ENCODE measurements around the gene MVB12B.

Gene MVB12B

DNA sequence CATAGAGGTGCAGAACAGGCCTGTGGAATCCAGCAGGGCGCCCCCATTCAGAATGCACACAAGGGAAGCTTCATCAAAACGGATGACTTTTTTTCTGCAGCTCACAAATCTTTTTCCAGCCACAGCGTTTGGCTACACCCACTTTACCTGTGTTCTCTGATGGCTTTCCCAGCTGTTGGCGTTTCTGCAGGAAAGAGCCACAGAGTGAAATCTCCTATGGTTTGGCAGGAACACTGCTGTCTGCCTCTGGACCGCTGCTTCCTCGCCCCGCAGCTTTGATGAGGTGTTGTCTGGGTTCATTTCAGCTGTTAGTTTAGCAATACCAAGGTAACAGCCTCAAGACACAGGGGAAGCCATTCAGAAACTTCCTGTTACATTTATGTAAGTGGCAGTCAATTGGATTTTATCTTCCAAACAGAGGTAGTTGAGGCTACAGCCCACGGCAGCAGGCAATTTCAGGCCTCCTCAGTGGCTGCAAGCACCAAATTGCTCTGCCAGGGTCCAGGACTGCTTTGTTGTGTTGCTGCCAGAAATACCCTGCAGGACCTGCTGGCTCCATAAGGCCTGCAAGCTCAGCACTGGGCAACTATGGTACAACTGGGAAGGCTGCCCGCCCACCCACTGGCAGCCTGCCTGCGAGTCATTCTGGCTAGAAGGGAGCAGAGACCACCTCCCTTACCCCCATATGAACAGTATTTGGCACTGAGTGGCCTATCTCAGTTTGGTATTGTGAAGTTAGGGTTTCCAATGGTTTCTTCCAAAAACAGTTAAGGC is 96.7 kb downstream of the MVB12B start:
- no peak overlapping the region for H3K4me3 ChIP-seq (ENCODE audit: control insufficient read depth, low read depth, low read length)
- DNase-seq (ENCODE audit: low read depth): no peak
- TF ChIP-seq, protein P1, sequence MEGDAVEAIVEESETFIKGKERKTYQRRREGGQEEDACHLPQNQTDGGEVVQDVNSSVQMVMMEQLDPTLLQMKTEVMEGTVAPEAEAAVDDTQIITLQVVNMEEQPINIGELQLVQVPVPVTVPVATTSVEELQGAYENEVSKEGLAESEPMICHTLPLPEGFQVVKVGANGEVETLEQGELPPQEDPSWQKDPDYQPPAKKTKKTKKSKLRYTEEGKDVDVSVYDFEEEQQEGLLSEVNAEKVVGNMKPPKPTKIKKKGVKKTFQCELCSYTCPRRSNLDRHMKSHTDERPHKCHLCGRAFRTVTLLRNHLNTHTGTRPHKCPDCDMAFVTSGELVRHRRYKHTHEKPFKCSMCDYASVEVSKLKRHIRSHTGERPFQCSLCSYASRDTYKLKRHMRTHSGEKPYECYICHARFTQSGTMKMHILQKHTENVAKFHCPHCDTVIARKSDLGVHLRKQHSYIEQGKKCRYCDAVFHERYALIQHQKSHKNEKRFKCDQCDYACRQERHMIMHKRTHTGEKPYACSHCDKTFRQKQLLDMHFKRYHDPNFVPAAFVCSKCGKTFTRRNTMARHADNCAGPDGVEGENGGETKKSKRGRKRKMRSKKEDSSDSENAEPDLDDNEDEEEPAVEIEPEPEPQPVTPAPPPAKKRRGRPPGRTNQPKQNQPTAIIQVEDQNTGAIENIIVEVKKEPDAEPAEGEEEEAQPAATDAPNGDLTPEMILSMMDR (conservative IDR thresholded peaks at IDR 0.05; ENCODE audit: control insufficient read depth, insufficient read depth, low read depth, low read length): no peak

DNA sequence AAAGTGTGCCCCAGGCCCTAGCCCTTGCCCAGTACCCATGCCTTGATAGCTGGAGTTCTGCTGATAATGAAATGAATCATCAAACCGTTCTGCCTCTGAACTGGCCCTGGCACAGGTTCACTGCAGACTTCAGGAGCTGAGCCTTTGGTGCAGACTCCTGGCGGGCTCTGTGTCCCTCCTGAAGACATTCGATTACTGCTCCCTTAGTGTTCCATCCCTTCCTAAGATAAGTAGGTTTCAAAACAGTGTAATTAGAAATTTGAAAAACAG is 97.2 kb downstream of the MVB12B start:
- TF ChIP-seq, protein P1 (conservative IDR thresholded peaks at IDR 0.05; ENCODE audit: control insufficient read depth, insufficient read depth, low read depth, low read length): no peak
- no peak overlapping the region for H3K4me3 ChIP-seq (ENCODE audit: control insufficient read depth, low read depth, low read length)
- no peak for DNase-seq (ENCODE audit: low read depth)

DNA sequence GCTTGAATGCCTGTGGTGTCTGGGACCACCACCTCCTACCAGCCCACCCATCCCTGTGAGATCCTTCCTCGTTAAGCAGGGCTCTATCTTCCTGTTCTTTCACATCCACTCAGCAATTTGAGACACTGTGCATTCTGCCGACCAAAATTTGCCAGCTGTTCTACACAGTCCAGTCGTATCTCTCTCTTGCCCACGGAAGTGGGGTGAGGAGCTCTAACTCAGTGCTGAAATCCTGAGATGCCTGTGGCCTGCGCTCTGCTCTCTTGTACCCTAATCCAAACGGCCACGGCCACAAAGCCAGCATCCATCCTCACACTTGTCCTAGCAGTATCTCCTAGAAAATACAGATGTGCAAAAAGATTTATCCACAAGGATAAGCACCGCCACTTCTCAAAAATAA is 97.9 kb downstream of the MVB12B start:
- TF ChIP-seq, protein P1 (conservative IDR thresholded peaks at IDR 0.05; ENCODE audit: control insufficient read depth, insufficient read depth, low read depth, low read length): no peak
- H3K4me3 ChIP-seq (ENCODE audit: control insufficient read depth, low read depth, low read length): no peak overlapping the region
- DNase-seq (ENCODE audit: low read depth): no peak

DNA sequence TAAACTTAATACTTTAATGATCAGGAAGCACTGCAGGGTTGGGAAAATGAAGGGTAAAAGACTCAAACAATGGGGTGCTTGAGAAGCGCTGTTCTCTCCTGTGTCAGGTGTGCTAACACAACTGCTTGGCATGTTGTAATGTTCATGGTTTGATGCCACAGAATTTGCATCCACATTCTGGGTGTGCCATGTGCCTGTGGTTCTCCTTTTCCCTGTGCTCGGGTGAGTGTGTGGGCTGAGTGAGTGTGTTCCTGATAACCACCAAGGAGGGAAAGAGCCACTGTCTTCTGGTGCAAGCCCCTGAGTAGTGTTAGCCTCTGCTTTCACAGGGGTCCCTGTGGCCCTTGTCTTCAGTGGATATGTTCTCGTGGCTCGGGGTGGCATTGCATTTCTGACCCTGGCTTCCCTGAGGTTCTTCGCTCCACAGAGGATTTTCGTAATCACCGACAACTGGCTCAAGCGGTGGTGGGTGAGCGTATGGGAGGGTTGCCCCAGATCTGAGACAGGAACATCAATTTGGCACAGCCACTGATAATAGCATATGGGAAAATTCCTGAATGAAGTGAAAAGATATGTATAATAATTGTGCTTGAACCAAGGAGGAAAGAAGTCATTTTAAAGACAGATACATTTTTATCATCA is 102.0 kb downstream of the MVB12B start:
- H3K4me3 ChIP-seq (ENCODE audit: control insufficient read depth, low read depth, low read length): no peak overlapping the region
- TF ChIP-seq, protein P1 (conservative IDR thresholded peaks at IDR 0.05; ENCODE audit: control insufficient read depth, insufficient read depth, low read depth, low read length): no peak
- no peak for DNase-seq (ENCODE audit: low read depth)

DNA sequence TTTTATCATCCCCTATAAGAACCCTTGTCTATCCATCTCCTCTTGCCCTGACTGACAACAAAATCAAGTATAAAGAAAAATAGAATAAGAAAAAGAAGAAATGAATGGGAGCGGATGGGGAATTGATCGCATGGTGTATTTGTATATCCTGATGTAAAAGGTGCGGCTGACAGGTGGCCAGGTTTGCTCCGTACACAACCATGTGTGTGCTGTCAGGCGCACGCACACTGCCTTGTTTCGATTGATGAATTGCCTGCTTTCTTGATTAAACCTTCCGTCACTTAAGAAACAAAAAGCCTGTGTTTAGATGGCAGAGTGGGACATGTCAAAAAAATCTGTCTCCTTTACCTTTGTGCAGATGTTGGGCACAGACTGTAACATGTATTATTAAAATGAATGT is 102.6 kb downstream of the MVB12B start:
- TF ChIP-seq, protein P1 (conservative IDR thresholded peaks at IDR 0.05; ENCODE audit: control insufficient read depth, insufficient read depth, low read depth, low read length): no peak
- no peak for DNase-seq (ENCODE audit: low read depth)
- no peak overlapping the region for H3K4me3 ChIP-seq (ENCODE audit: control insufficient read depth, low read depth, low read length)

DNA sequence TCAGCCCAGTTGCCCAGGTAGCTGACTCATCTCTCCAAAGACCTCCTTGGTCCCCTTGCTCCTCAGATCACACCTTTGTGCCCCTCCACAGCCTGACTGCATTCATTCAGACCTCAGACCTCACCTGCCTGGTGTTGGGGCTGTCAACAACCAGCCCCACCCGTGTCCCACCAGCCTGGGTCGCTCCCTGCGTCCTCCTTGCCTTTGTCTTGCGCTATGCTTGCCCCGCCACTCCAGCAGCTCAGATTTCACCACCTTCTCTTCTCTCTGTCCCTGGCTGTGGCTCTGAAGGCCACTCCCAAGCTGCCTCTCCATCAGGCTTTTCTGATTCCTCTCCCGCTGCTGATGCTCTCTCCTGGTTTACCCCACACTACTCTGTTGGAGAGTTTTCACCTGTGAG is 103.5 kb downstream of the MVB12B start:
- no peak for DNase-seq (ENCODE audit: low read depth)
- H3K4me3 ChIP-seq (ENCODE audit: control insufficient read depth, low read depth, low read length): no peak overlapping the region
- TF ChIP-seq, protein P1 (conservative IDR thresholded peaks at IDR 0.05; ENCODE audit: control insufficient read depth, insufficient read depth, low read depth, low read length): no peak

Measured in fibroblast of mammary gland (primary cell).